IMR-90 (cell line): Measurements from ENCODE around the gene LRP1-AS. TPM values are rescaled to one million over a fixed set of nuclear protein-coding genes. Genes with fewer than 3 reads are reported as not detected.
A peak's percentile ranks its signal among the peaks of the same experiment; 100 is the strongest.

Source experiments
- ATAC-seq: fragments of 200-7000 bp; cut with Tn5 transposase; 2 replicates; pipeline ENCODE4 v1.9.1; 2020; ENCODE audit warnings: low read depth, mild to moderate bottlenecking, moderate library complexity
- BruUV-seq: library from RNA; stranded (reverse); fragments of 400-500 nt; replicated peaks from 2 replicates; lab custom pipeline; 2021; lab: Mats Ljungman, UMichigan
- CTCF ChIA-PET: fragments of 300-600 bp; formaldehyde crosslinking; extraction: SDS; loops from one replicate; lab custom pipeline; 2021; ENCODE audit warnings: antibody characterized with exemption; lab: Yijun Ruan, JAX
- POLR2A ChIA-PET: fragments of 300-600 bp; sonication (Branson Sonifier 250); formaldehyde crosslinking; loops from one replicate; lab custom pipeline; 2022; ENCODE audit warnings: antibody characterized with exemption; ENCODE audit not compliant: unreplicated experiment; lab: Charles Lee
- DNase-seq: peaks from one replicate; pipeline ENCODE4 v3.0.0; 2013
- H2AFZ ChIP-seq: replicated peaks from 2 replicates; pipeline ENCODE3; 2013; ENCODE audit warnings: low read length, mild to moderate bottlenecking; ENCODE audit not compliant: poor library complexity
- H2AK5ac ChIP-seq: 2 replicates; pipeline ENCODE4 v1.6.1; 2013; ENCODE audit warnings: low read depth, low read length, inconsistent platforms
- H2AK9ac ChIP-seq: replicated peaks from 2 replicates; pipeline ENCODE3; 2013; ENCODE audit warnings: mild to moderate bottlenecking, low read depth, low read length, moderate library complexity; ENCODE audit not compliant: poor library complexity
- H2BK120ac ChIP-seq: 2 replicates; pipeline ENCODE4 v1.6.1; 2013; ENCODE audit warnings: low read depth, low read length, inconsistent platforms
- H2BK15ac ChIP-seq: 3 replicates; pipeline ENCODE4 v1.6.1; 2013; ENCODE audit warnings: low read depth, low read length, inconsistent platforms
- H2BK20ac ChIP-seq: 2 replicates; pipeline ENCODE4 v1.6.1; 2013; ENCODE audit warnings: low read depth, mild to moderate bottlenecking, inconsistent platforms, low read length, moderate library complexity
- H2BK5ac ChIP-seq: 2 replicates; pipeline ENCODE4 v1.6.1; 2013; ENCODE audit warnings: mild to moderate bottlenecking, low read depth, low read length, inconsistent platforms; ENCODE audit not compliant: poor library complexity, severe bottlenecking
- H3K14ac ChIP-seq: replicated peaks from 2 replicates; pipeline ENCODE4 v1.6.1; 2013; ENCODE audit warnings: low read depth, low read length, inconsistent platforms
- H3K18ac ChIP-seq: 2 replicates; pipeline ENCODE4 v1.6.1; 2013; ENCODE audit warnings: low read depth, low read length, control low read depth
- H3K23ac ChIP-seq: 2 replicates; pipeline ENCODE4 v1.6.1; 2013; ENCODE audit warnings: low read depth, low read length, inconsistent platforms
- H3K27ac ChIP-seq: 2 replicates; pipeline ENCODE4 v1.5.1; 2013; ENCODE audit warnings: mild to moderate bottlenecking, control low read depth, low read length; ENCODE audit not compliant: insufficient read depth
- H3K27me3 ChIP-seq: 2 replicates; pipeline ENCODE4 v1.6.1; 2013; ENCODE audit warnings: low read length; ENCODE audit not compliant: control insufficient read depth, insufficient read depth
- H3K36me3 ChIP-seq: 2 replicates; pipeline ENCODE4 v1.6.1; 2013; ENCODE audit warnings: low read length, mixed read lengths; ENCODE audit not compliant: control insufficient read depth, insufficient read depth
- H3K4ac ChIP-seq: 2 replicates; pipeline ENCODE4 v1.6.1; 2013; ENCODE audit warnings: low read depth, low read length, inconsistent platforms
- H3K4me1 ChIP-seq: 2 replicates; pipeline ENCODE4 v1.6.1; 2013; ENCODE audit warnings: low read length, mixed read lengths; ENCODE audit not compliant: control insufficient read depth, insufficient read depth
- H3K4me2 ChIP-seq: 2 replicates; pipeline ENCODE4 v1.6.1; 2013; ENCODE audit warnings: low read depth, mild to moderate bottlenecking, control low read depth, low read length, moderate library complexity
- H3K4me3 ChIP-seq: 2 replicates; pipeline ENCODE4 v1.5.1; 2013; ENCODE audit warnings: low read depth, mild to moderate bottlenecking, control low read depth, low read length, moderate library complexity; ENCODE audit not compliant: insufficient read depth
- H3K56ac ChIP-seq: 2 replicates; pipeline ENCODE4 v1.6.1; 2013; ENCODE audit warnings: low read length, inconsistent platforms; ENCODE audit not compliant: insufficient read depth; ENCODE audit errors: extremely low read depth
- H3K79me1 ChIP-seq, 2 experiments: 2 replicates each; pipeline ENCODE4 v1.6.1; 2013; ENCODE audit warnings: low read length in 2 of 2, inconsistent platforms in 1 of 2, low read depth in 1 of 2
- H3K9ac ChIP-seq: 2 replicates; pipeline ENCODE4 v1.6.1; 2013; ENCODE audit warnings: low read depth, low read length, control low read depth
- H3K9me1 ChIP-seq: 2 replicates; pipeline ENCODE4 v1.6.1; 2013; ENCODE audit warnings: low read length, inconsistent platforms; ENCODE audit not compliant: insufficient read depth
- H3K9me3 ChIP-seq: 2 replicates; pipeline ENCODE4 v1.6.1; 2013; ENCODE audit warnings: low read length; ENCODE audit not compliant: control insufficient read depth, insufficient read depth
- H4K20me1 ChIP-seq: 2 replicates; pipeline ENCODE4 v1.6.1; 2013; ENCODE audit warnings: low read length, inconsistent platforms; ENCODE audit not compliant: insufficient read depth
- H4K5ac ChIP-seq: 2 replicates; pipeline ENCODE4 v1.6.1; 2013; ENCODE audit warnings: mild to moderate bottlenecking, low read depth, low read length, control low read depth
- H4K8ac ChIP-seq, 2 experiments: 2 replicates each; pipeline ENCODE4 v1.6.1; 2013; ENCODE audit warnings: low read depth in 2 of 2, low read length in 2 of 2, control low read depth in 1 of 2, inconsistent platforms in 1 of 2
- H4K91ac ChIP-seq: 2 replicates; pipeline ENCODE4 v1.6.1; 2013; ENCODE audit warnings: low read depth, low read length, inconsistent platforms; ENCODE audit not compliant: insufficient read depth
- BHLHE40 ChIP-seq: fragments of 150-350 bp; IDR thresholded peaks from 2 replicates; pipeline ENCODE4 v1.6.1; 2016; ENCODE audit warnings: mild to moderate bottlenecking, low read depth, low read length
- CEBPB ChIP-seq: IDR thresholded peaks from 2 replicates; pipeline ENCODE4 v1.6.1; 2012; ENCODE audit warnings: low read depth, low read length, improper control_type of control experiment
- CHD1 ChIP-seq: IDR thresholded peaks from 2 replicates; pipeline ENCODE4 v1.6.1; 2012; ENCODE audit warnings: low read depth, low read length, improper control_type of control experiment
- CTCF ChIP-seq: conservative IDR thresholded peaks from 2 replicates; pipeline ENCODE4 v1.5.1; 2012; ENCODE audit warnings: mild to moderate bottlenecking, low read depth, low read length, improper control_type of control experiment
- ELK1 ChIP-seq: fragments of 150-350 bp; IDR thresholded peaks from 2 replicates; pipeline ENCODE4 v1.6.1; 2016; ENCODE audit warnings: low read depth, mild to moderate bottlenecking, low read length, moderate library complexity, borderline replicate concordance
- FOS ChIP-seq: fragments of 150-350 bp; IDR thresholded peaks from 2 replicates; pipeline ENCODE4 v1.6.1; 2016; ENCODE audit warnings: low read depth, low read length
- MAFK ChIP-seq: IDR thresholded peaks from 2 replicates; pipeline ENCODE4 v1.6.1; 2012; ENCODE audit warnings: low read depth, low read length, improper control_type of control experiment
- MAZ ChIP-seq: IDR thresholded peaks from 2 replicates; pipeline ENCODE4 v1.6.1; 2012; ENCODE audit warnings: low read depth, mild to moderate bottlenecking, low read length, improper control_type of control experiment, moderate library complexity, borderline replicate concordance
- MXI1 ChIP-seq: IDR thresholded peaks from 2 replicates; pipeline ENCODE4 v1.6.1; 2012; ENCODE audit warnings: low read depth, mild to moderate bottlenecking, low read length, moderate library complexity, borderline replicate concordance
- NFE2L2 ChIP-seq: fragments of 150-350 bp; IDR thresholded peaks from 2 replicates; pipeline ENCODE4 v1.6.1; 2016; ENCODE audit warnings: low read depth, mild to moderate bottlenecking, low read length
- POLR2A ChIP-seq: IDR thresholded peaks from 2 replicates; pipeline ENCODE4 v1.6.1; 2012; ENCODE audit warnings: mild to moderate bottlenecking, low read depth, low read length
- RAD21 ChIP-seq: IDR thresholded peaks from 2 replicates; pipeline ENCODE4 v1.6.1; 2012; ENCODE audit warnings: low read length, improper control_type of control experiment
- RCOR1 ChIP-seq: IDR thresholded peaks from 2 replicates; pipeline ENCODE4 v1.6.1; 2012; ENCODE audit warnings: mild to moderate bottlenecking, low read length, improper control_type of control experiment; ENCODE audit not compliant: insufficient replicate concordance
- RFX5 ChIP-seq: IDR thresholded peaks from 2 replicates; pipeline ENCODE4 v1.8.0; 2012; ENCODE audit warnings: low read depth, mild to moderate bottlenecking, low read length, moderate library complexity
- SMC3 ChIP-seq: fragments of 150-350 bp; IDR thresholded peaks from 2 replicates; pipeline ENCODE4 v1.6.1; 2016; ENCODE audit warnings: low read depth, mild to moderate bottlenecking, antibody characterized with exemption, low read length, moderate library complexity
- USF2 ChIP-seq: fragments of 150-350 bp; IDR thresholded peaks from 2 replicates; pipeline ENCODE4 v1.6.1; 2017; ENCODE audit warnings: mild to moderate bottlenecking, antibody characterized with exemption, low read length, low read depth
- WGBS, 2 experiments: methylation state at CpG; one replicate each; pipeline versions ENCODE4 v1.1.5 to v1.1.7; 2013; ENCODE audit warnings: missing lambda C conversion rate in 2 of 2; ENCODE audit not compliant: insufficient read length in 1 of 2; ENCODE audit errors: extremely low coverage in 2 of 2; 5-methylcytosine and 5-hydroxymethylcytosine counted together
- dilution Hi-C: fragments of 300-500 bp; cut with HindIII; formaldehyde crosslinking; loops from one replicate; pipeline ENCODE4 v1.14.3; 2018; ENCODE audit warnings: low sequenced_read_pairs; ENCODE audit not compliant: unreplicated experiment
- in situ Hi-C: fragments of 300-500 bp; cut with MboI; formaldehyde crosslinking; loops from 3 replicates; pipeline ENCODE4 v1.14.3; 2019; ENCODE audit warnings: low sequenced_read_pairs, inconsistent platforms, mixed read lengths
- intact Hi-C: fragments of 100-400 bp; cut with micrococcal nuclease; formaldehyde crosslinking; loops from 2 replicates; pipeline ENCODE4 v1.10.0; 2022
- polyA plus RNA-seq, 3 experiments: library from polyadenylated mRNA; depleted of rRNA; stranded (reverse); fragments of >200 nt; gene quantifications; 2 replicates each; pipeline ENCODE4 v1.2.3, GENCODE V29; 2012; ENCODE audit warnings: low replicate concordance in 1 of 3
- total RNA-seq: library from RNA; depleted of rRNA; stranded (reverse); fragments of >200 nt; gene quantifications from 2 replicates; pipeline ENCODE4 v1.2.3, GENCODE V29; 2012

Gene LRP1-AS
- total and polyA plus RNA-seq, 2 of the 4 experiments (the other 2 are of a cell fraction), result not detected

- Histone ChIP-seq H3K27ac (no peak overlapping the region), H3K4me2 (no peak overlapping the region), H3K4me1 (no peaks in the 10 kb centered on the region), H3K4me3 (no peak overlapping the region), H4K20me1 (peaks cover 8% of the 10 kb centered on the region; the same call in 1 of the 2 replicates), H3K9ac (no peak overlapping the region), H3K14ac (no peak overlapping the region), H2AFZ (peak overlapping the region; percentile 33), H4K5ac (no peak overlapping the region), H3K36me3 (peaks cover 100% of the 10 kb centered on the region), H2BK20ac (no peak overlapping the region), H3K27me3 (no peaks in the 10 kb centered on the region), H3K23ac (no peak overlapping the region), H3K9me1 (no peaks in the 10 kb centered on the region), H3K56ac (no peak overlapping the region), H4K91ac (no peak overlapping the region), H3K79me1 (peaks cover 12 to 14% of the 10 kb centered on the region in 2 experiments), H3K9me3 (no peaks in the 10 kb centered on the region), H4K8ac (no peak overlapping the region), H3K4ac (no peak overlapping the region), H3K18ac (no peak overlapping the region), H2BK15ac (no peak overlapping the region), H2BK5ac (no peak overlapping the region), H2BK120ac (no peak overlapping the region), H2AK9ac (no peak overlapping the region), H2AK5ac (no peak overlapping the region)
- in situ Hi-C loops, result no loop called here
- TF ChIP-seq RAD21 (no peak), MAZ (no peak), MAFK (no peak), RFX5 (no peak), MXI1 (no peak), NFE2L2 (no peak), CEBPB (no peak), USF2 (no peak), RCOR1 (no peak), CHD1 (no peak), FOS (no peak), SMC3 (no peak), CTCF (no peak), BHLHE40 (no peak), ELK1 (no peak), POLR2A (no peak)
- no TSS peak for BruUV-seq
- 97% methylated on average over 16 of the region's 22 CpGs; no CpG with 5 or more reads in 1 of the 2 experiments for WGBS, 2 experiments
- ATAC-seq, result no peak
- POLR2A ChIA-PET, result no interaction called here
- DNase-seq, result no peak
- CTCF ChIA-PET, result no interaction called here
- intact Hi-C loops, result no loop called here
- dilution Hi-C loops, result no loop called here
Observed at GRCh38 chr12:57196956-57197355, 49.5 kb upstream of the LRP1-AS start.
